GM20431 (cell line): Measurements from ENCODE around the gene MDH2.
"Not testable (repeated sequence)": the region's sequence is repeated elsewhere in the genome, so short reads cannot be mapped to it uniquely, and the experiment has no call there.

Source experiments
- in situ Hi-C: fragments of 300-500 bp; cut with MseI, MboI; formaldehyde crosslinking; loops from one replicate; pipeline ENCODE4 v1.15.0; 2020; ENCODE audit warnings: low sequenced_read_pairs; ENCODE audit not compliant: unreplicated experiment

MDH2 gene, protein sequence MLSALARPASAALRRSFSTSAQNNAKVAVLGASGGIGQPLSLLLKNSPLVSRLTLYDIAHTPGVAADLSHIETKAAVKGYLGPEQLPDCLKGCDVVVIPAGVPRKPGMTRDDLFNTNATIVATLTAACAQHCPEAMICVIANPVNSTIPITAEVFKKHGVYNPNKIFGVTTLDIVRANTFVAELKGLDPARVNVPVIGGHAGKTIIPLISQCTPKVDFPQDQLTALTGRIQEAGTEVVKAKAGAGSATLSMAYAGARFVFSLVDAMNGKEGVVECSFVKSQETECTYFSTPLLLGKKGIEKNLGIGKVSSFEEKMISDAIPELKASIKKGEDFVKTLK

DNA sequence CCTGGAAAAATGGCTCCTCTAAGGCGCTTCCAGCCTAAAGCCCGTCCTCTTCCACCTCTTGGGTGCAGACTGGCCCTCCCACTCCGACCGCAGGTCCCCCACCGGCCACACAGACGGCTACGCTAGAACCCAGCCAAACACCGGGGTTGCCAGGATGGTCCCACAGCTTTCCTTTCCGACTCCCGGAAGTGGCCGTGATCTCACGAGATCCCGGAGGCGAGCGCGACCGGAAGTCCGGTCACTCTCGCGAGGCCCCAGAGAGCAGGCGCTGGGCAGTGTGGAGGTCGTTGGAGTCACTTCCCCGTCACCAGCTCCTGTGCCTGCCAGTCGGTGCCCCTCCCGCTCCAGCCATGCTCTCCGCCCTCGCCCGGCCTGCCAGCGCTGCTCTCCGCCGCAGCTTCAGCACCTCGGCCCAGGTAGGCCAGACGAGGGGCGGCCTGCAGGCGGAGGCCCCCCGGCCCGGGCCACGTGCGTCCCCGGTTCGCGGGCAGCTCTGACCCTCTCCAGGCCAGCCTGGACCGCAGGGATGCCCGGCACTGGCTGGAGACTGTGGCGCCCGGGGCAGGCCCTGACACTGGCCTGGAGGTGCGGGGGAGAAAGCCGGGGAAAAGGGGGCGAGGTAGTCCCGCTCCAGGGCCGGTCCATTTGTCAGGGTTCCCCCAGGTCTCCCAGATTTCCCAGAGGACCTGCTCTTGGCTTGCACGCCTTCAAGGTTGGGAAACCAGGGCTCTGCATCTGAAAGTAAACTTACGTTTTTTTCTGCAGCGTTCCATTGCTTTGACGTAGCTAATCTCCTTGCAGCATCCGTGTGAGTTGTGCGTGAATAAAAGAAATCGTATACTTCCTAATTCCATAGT is at the start of gene MDH2, which contains the start of gene STYXL1:
TSS of gene MDH2 (plus strand) at position 296 of the 857 bp plus-strand sequence. CDS start at position 351, 55 bp downstream.
TSS of gene STYXL1 (minus strand) at position 190 of the 857 bp plus-strand sequence. CDS start 17,477 bp downstream, outside the sequence.
- in situ Hi-C loops: no loop called here

DNA sequence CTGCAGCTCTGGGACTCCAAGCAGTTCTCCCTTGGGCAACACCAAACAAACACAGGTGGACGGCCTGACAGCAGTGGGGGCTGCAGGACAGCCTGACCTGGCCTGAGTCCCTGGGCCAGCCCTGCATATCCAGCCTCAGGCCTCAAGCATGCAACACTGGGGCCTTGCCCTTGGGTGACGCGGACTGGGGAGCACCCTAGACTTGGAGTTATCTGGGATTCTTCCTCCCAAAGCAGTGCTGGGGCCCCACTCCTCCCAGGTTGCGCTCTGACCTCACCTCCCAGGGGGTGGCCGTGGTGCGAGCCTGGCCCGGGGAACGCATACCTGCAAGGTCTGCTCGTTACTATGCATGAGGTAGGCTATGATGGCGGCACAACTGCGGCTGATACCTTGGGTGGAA is 47.3 kb upstream of the MDH2 start:
- in situ Hi-C loops: no loop called here

DNA sequence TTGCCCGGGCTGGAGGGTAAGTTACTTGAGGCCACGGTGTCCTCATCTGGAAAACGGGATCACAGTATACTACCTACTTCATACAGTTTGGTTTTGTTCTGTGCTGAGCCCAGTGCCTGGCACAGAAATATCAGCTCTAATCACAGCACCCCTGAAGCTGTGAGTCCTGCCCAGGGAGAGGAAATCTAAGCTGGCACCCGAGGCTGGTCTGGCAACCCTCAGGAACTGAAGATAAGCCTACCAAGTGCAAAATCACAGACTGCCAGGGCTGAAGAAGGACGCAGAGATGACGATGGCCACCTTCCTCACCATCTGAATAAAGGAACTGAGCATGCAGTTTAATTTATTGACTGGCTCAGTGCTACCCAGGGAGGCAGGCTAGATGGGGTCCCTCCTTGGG is 45.8 kb upstream of the MDH2 start:
- in situ Hi-C loops: no loop called here

DNA sequence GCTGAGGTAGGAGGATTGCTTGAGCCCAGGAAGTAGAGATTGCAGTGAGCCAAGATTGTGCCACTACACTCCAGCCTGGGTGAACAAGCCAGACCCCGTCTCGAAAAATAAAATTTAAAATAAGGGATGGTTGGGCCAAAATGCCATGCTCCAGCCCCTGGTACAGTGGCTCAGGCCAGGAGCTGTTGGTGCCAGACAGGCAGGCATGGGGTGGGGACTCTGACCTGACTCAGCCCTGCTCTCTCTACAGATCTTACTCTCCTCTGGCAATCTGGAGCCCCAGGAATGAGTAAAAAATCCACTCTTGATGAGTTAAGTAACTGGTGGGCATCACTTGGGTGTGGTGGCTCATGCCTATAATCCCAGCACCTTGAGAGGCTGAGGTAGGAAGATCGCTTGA is 45.1 kb upstream of the MDH2 start:
- in situ Hi-C loops: no loop called here

DNA sequence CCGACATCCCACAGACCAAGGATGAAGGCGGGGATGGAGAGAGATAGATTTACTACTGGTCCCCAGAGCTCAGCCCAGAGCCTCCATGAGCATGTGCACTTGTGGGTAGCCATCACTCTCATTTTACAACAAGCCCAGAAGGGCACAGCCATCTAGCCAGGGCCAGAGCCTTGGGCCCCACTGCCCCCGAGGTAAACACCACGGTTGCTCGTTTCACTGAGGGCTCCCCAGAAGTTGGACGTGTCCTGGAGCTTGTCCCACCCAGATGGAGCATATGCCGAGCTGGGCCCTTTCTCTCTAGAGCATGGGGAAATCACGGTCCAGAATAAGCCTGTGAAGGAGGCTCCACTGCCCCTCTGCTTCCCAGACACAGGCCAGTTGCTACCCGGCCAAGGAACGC is 44.6 kb upstream of the MDH2 start:
- in situ Hi-C loops: no loop called here

DNA sequence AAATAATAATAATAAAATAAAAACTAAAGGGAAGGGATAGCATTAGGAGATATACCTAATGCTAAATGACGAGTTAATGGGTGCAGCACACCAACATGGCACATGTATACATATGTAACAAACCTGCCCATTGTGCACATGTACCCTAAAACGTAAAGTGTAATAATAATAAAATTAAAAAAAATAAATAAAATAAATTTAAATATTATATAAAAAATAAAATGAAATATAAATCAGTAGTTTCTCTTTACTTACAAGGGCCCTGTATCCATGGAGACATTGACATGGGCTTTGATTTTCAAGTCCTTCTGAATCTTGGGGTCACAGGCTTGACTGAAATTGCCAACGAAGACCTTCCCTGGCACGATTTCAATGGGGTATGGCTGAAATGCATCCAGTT is 42.9 kb upstream of the MDH2 start:
- in situ Hi-C loops: not testable (repeated sequence)

DNA sequence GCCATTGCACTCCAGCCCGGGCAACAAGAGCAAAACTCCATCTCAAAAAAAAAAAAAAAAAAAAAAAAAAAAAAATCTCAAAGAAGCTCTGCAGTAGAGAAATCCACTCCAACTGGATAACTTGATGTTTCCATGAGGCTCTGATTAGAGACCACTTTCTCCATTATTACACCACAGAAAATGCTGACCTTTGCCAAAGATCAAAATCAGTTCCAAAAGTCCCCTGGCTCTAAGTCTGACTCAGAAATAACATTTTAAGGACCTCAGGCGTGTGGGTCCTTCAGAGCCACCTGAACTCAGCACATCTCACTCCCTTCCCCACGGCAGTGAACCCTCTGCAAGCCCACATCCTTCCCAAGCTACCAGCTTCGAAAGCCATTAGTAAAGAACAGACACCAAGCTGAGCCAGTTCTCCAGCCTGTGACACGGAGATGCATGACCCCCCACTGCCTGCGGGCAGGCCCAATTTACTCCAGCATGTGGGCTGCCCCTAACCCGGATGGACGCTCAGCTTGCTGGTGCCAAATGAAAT is 39.7 kb upstream of the MDH2 start:
- in situ Hi-C loops: no loop called here

DNA sequence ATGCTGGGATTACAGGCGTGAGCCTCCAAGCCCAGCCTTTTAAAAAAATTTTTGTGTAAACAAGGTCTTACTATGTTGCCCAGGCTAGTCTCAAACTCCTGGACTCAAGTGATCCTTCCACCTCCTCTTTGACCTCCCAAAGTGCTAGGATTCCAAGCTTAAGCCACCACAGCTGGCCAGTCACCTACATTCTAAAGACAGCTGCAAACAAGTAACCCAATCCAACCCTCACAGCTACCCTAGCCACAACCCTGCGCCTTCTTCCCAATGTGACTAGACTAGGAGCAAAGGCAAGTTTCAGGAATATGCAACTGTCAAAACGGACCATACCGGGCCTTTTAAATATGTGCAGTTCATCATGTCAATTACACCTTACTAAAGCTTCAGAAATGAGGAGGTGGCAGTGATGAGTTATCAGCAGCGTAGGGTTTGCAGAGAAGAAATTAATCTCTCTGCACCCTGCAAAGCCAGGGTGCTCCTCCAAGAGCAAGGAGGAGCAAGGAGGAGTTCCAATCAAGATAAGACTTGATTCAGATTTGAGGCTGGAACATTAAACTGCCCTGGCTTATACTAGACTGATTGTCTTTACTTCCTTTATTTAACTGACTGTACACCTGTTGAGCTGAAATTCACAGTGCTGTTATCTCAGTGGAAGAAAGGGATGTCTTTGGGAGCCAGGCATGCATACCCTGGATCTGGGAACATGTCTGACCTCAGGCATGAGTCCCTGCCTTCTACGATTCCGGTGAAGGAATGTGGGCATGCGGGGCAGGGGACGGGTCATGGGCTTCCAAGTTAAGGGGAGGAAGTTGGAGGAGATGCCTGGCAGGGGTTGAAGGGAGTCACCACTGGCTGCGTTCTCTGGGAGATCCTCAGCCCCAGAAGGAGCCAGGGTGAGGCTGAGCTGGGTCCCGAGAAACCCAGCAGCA is 38.0 kb upstream of the MDH2 start:
- in situ Hi-C loops: loop anchor here (10.0 kb wide), 1 partner anchor 145 kb away; no protein-coding TSS in a partner anchor

DNA sequence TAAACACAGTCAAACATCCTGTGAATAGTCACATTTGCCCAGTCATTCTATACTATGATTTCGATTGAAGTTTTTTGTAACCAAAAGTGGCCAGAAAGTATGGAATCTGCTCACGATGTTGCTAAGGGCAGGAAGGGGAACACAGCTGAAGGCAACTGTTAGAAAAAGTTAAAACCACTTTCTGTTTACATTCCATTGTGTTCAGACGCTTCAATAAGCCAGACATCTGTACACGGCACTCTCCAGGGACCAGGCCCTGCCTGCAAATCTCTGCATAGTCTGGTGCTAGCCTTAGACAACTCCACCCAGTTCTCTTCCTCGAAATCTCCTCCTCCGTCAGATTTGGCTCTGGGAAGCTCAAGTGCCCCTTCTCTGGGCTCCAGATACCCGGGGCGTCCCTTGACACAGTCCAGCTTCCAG is 36.5 kb upstream of the MDH2 start:
- in situ Hi-C loops: loop anchor here (10.0 kb wide), 1 partner anchor 147 kb away; no protein-coding TSS in a partner anchor

DNA sequence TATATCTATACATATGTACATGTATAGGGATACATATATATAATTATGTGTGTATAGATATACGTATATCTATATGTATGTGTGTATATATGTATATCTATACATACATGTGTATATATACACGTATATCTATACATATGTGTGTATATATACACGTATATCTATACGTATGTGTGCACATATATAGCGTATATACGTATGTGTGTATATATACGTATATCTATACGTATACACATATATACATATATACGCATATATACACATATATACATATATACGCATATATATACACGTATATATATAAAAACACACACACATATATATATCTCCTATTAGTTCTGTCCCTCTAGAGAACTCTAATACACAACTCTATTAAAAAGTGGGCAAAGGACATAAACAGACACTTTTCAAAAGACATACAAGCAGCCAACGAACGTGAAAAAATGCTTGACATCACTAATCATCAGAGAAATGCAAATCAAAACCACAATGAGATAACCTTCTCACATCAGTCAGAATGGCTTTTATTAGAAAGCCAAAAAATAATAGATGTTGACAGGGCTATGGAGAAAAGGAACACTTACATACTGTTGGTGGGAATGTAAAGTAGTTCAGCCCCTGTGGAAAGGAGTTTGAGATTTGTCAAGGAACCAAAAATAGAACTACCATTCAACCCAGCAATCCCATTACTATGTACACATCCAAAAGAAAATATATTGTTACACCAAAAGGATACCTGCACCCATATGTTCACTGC is 31.5 kb upstream of the MDH2 start:
- in situ Hi-C loops: loop anchor here (10.0 kb wide), 1 partner anchor 152 kb away; no protein-coding TSS in a partner anchor

DNA sequence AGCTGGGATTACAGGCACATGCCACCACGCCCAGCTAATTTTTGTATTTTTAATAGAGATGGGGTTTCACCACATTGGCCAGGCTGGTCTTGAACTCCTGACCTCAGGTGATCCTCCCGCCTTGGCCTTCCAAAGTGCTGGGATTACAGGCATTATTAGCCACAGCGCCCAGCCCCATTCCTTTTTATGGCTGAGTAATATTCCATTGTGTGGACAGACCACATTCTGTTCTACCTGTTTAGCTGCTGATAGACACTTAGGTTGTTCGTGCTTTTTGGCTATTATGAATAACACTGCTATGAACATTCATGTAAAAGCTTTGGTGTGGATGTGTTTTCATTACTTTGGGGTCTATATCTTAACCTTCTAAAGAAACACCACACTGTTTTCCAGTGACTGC is 29.4 kb upstream of the MDH2 start:
- in situ Hi-C loops: loop anchor here (10.0 kb wide), 1 partner anchor 154 kb away; no protein-coding TSS in a partner anchor

DNA sequence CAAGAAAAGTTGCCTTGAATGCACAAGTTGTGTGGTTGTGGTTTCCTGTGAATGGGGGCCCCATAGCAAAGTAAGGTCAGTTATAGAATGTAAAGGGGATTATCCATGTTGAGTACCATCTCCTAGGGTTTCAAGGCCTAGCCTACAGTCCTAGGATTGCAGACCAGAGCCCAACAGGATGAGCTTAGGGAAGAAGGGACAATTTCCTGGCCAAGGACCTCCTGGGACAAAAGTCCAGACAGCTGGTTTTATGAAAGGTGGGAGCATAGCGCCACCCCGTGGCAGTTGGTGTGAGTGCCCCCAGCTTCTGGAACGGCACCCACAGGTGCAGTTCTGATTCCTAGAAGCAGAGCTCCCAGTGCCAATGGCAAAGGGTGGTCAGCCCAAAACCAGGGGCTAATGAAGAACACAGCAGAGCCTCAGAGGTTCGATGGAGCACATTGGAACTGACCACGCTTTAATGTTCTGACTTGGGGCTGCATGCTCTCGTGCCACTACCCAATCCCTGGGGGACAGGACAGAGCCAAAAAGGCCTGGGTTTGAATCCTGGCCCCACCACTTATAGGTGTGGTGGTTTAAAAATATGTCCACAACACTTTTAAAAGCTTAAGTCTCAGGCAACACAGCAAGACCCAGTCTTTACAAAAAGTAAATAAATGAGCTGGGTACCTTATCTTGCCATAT is 27.7 kb upstream of the MDH2 start:
- in situ Hi-C loops: no loop called here

DNA sequence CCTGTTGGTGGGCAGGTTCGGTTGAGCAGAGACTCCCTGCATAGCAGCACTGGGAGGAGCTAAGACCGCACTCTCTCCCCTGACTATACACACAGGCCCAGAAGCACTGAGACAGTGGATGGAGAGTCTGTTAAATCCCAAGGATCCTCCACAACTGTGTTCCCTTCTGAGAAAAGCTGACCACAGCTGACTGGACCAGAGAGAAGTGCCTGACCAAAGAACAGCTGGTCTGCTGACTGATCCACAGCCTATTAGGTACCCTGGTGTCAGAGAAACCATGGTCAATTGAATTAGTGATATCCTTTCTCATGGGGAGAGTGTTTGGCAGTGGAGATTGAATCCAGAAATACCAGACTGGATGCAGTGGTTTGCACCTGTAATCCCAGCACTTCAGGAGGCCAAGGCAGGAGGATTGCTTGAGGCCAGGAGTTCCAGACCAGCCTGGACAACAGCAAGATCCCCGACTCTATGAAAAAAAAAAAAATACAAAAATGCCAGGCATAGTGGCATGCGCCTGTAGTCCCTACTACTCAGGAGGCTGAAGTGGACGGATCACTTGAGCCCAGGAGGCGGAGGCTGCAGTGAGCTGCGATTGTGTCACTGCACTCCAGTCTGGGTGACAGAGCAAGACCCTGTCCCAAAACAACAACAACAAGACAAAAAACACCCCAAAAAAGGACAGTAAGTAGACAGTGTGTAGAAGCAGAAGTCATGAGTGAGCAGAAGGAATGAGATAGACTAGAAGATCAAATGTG is 25.7 kb upstream of the MDH2 start:
- in situ Hi-C loops: no loop called here

DNA sequence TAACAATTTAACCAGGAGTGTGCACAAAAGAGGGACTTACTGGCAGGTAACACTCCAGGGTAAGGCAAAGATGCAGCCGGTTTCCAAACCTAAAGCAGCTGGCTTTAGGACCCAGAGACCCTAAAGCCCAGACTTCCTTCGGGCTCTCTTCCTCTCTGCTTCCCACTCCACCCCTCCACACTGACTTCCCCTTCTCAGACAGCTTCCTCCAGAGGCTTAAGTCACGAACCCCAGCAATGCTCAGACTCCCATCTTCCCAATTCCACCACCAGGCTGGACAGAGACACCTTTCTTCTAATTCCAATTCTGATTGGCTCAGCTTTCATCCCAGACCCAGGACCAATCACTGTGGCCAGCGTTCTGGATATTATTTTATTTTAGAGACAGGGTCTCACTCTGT is 24.9 kb upstream of the MDH2 start:
- in situ Hi-C loops: no loop called here

DNA sequence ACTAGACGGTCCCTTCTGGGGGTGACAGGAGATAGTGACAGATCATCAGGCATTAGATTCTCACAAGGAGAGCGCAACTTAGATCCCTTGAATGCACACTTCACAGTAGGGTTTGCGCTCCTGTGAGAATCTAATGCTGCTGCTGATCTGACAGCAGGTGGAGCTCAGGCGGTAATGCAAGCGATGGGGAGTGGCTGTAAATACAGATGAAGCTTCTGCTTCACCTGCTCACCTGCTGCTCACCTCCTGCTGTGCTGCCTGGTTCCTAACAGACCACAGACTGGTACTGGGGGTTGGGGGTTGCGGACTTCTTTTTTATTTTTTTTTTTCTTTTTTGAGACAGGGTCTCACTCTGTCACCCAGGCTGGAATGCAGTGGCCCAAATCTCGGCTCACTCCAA is 18.2 kb upstream of the MDH2 start:
- in situ Hi-C loops: not testable (repeated sequence)

DNA sequence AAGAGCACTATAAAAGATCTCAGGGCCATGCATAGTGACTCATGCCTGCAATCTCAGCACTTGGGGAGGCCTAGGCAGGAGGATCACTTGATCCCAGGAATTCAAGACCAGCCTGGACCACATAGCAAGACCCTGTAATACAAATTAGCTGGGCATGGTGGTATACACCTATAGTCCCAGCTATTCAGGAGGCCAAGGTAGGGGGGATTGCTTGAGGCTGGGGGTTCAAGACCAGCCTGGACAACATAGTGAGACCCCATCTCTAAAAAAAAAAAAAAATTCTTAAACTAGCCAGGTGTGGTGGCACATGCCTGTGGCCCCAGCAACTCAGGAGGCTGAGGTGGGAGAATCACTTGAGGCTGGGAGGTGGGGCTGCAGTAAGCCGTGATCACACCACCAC is 15.9 kb upstream of the MDH2 start:
- in situ Hi-C loops: no loop called here

DNA sequence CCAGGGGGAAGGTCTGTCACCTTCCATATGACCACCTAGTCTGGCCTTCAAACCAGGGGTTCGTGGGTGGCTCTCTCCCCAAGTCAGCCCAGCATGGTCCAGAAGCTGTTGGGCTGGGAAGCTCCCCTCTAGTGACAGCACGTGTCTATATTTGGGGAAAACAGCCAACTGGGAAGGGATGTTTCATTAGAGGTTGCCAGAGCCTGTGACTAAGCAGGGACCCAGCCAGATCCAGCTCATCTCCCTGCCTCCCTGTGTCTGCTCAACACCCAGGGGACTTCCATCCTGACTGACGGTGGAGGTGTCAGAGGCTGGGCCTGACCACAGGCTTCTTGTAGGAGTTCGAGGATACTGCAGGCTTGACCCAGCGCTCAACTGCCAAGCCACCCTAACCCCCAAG is 10.6 kb upstream of the MDH2 start:
- in situ Hi-C loops: no loop called here

DNA sequence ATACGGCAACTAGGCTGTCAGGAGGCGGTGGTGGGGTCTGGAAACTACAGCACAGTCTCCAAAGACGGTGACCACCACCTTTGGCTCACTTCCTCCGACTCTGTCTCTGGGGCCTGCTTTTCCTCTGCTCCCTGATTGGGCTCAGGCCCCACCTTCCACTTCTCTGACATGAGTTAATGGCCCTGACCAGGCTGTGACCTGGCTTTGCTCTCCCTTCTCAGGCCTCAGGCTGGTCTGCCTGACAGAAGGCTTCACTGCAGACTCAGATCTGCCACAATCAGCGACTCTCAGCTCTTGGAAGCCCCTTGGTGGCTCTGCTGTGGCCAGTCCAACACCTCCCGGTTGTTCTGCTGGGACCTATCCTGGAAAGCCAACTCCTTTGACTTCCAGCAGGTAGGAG is 7.8 kb upstream of the MDH2 start:
- in situ Hi-C loops: no loop called here
